CD4-positive, alpha-beta T cell (primary cell): ENCODE results near the gene PHLDB3. TPM values are rescaled to one million over a fixed set of nuclear protein-coding genes. Genes with fewer than 3 reads are reported as not detected.

Source experiments
- ATAC-seq: fragments of 200-7000 bp; cut with Tn5 transposase; one replicate; pipeline ENCODE4 v1.10.0; 2022; ENCODE audit warnings: mild to moderate bottlenecking; ENCODE audit not compliant: poor library complexity
- CTCF ChIA-PET: fragments of 350-600 bp; sonication (Branson Sonifier 250); formaldehyde crosslinking; loops from one replicate; lab custom pipeline; 2021; ENCODE audit warnings: antibody characterized with exemption, inconsistent platforms; lab: Charles Lee
- POLR2A ChIA-PET: fragments of 350-600 bp; sonication (Branson Sonifier 250); formaldehyde crosslinking; loops from one replicate; lab custom pipeline; 2021; ENCODE audit warnings: antibody characterized with exemption, inconsistent platforms; lab: Charles Lee
- DNase-seq, 14 experiments: peaks; one replicate each; pipeline ENCODE4 v3.0.0-alpha.2; 2013 to 2020; ENCODE audit warnings: mixed read lengths in 2 of 14
- H3K27ac ChIP-seq, 2 donors: one replicate each; pipeline versions ENCODE4 v1.5.1 to v1.7.0; 2013; ENCODE audit warnings: low read length in 2 of 2, low read depth in 1 of 2, mild to moderate bottlenecking in 1 of 2
- H3K27me3 ChIP-seq, 2 experiments: 1 replicate in 1 of 2; 2 replicates in 1 of 2; pipeline versions ENCODE4 v1.6.1 to v1.7.0; 2013; ENCODE audit warnings: low read length in 2 of 2, control low read depth in 1 of 2, mild to moderate bottlenecking in 1 of 2, moderate library complexity in 1 of 2; ENCODE audit not compliant: insufficient read depth in 2 of 2, control insufficient read depth in 1 of 2
- H3K36me3 ChIP-seq: one replicate; pipeline ENCODE4 v1.6.1; 2013; ENCODE audit warnings: low read length, control low read depth; ENCODE audit not compliant: insufficient read depth
- H3K4me1 ChIP-seq: one replicate; pipeline ENCODE4 v1.6.1; 2013; ENCODE audit warnings: low read length, control low read depth; ENCODE audit not compliant: insufficient read depth
- H3K4me3 ChIP-seq: one replicate; pipeline ENCODE4 v1.5.1; 2013; ENCODE audit warnings: mild to moderate bottlenecking, low read length, moderate library complexity
- H3K9me3 ChIP-seq, 2 experiments: 1 replicate in 1 of 2; 2 replicates in 1 of 2; pipeline versions ENCODE4 v1.6.1 to v1.7.0; 2013; ENCODE audit warnings: low read length in 2 of 2, mild to moderate bottlenecking in 2 of 2, control low read depth in 1 of 2, moderate library complexity in 1 of 2; ENCODE audit not compliant: control insufficient read depth in 1 of 2, insufficient read depth in 1 of 2
- H3K27ac Mint-ChIP-seq: one replicate; pipeline ENCODE4 v1.8.0; 2020; ENCODE audit warnings: mixed read lengths
- H3K27me3 Mint-ChIP-seq: one replicate; pipeline ENCODE4 v1.8.0; 2021; ENCODE audit warnings: mixed read lengths
- H3K36me3 Mint-ChIP-seq: one replicate; pipeline ENCODE4 v1.8.0; 2021; ENCODE audit warnings: low read depth, mixed read lengths
- H3K4me1 Mint-ChIP-seq: one replicate; pipeline ENCODE4 v1.8.0; 2021; ENCODE audit warnings: low read depth, mixed read lengths
- H3K4me3 Mint-ChIP-seq: one replicate; pipeline ENCODE4 v1.8.0; 2020; ENCODE audit warnings: mild to moderate bottlenecking, mixed read lengths
- H3K9me3 Mint-ChIP-seq: one replicate; pipeline ENCODE4 v1.8.0; 2020; ENCODE audit warnings: mixed read lengths
- CTCF ChIP-seq: fragments of 200-600 bp; IDR thresholded peaks from one replicate; pipeline ENCODE4 v1.8.0; 2022; ENCODE audit warnings: antibody characterized with exemption, mild to moderate bottlenecking
- intact Hi-C, 2 experiments: fragments of 100-400 bp; cut with DNase I in 1 of 2; cut with micrococcal nuclease in 1 of 2; formaldehyde crosslinking; loops; one replicate each; pipeline versions ENCODE4 v1.15.1 to v1.9.0; 2023 to 2025; cut with DNase I, micrococcal nuclease
- total RNA-seq, 174 experiments: library from RNA in 2 of 174; stranded (reverse) in 2 of 174; gene quantifications; one replicate each; pipeline ENCODE4 v1.2.3 and lab custom pipeline; 2021 to 2026

PHLDB3 gene
- total RNA-seq, 2 experiments from 2014 or later: 75.1 to 77.4 TPM

GRCh38 chr19:43463381-43464133 is 41.0 kb downstream of the PHLDB3 start:
- peaks cover 67% of the 10 kb centered on the region for H3K4me1 Mint-ChIP-seq
- H3K4me3 Mint-ChIP-seq: peak overlapping the region; percentile 95
- Histone ChIP-seq H3K9me3 (no peaks in the 10 kb centered on the region), H3K4me3 (peak overlapping the region; percentile 88), H3K27ac (peak overlapping the region; percentile 85 to 88), H3K4me1 (peaks cover 50% of the 10 kb centered on the region), H3K27me3 (no peaks in the 10 kb centered on the region), H3K36me3 (no peaks in the 10 kb centered on the region)
- H3K9me3 Mint-ChIP-seq: no peaks in the 10 kb centered on the region
- H3K27ac Mint-ChIP-seq: peak overlapping the region; percentile 97
- ChIA-PET CTCF (interaction anchor here (0.8 to 4.3 kb wide), 14 partner anchors 9 to 205 kb away, joined by 3 to 30 read pairs (median 5); partner anchors contain the start of gene PHLDB3), POLR2A (interaction anchor here (0.6 to 3.7 kb wide), 32 partner anchors 10 to 1629 kb away, joined by 3 to 88 read pairs (median 6); partner anchors contain the start of genes IRGQ, PHLDB3, PINLYP and PLAUR)
- ATAC-seq (peak; percentile 77), DNase-seq (peak; percentile 99 to 100 (median 100))
- intact Hi-C loops: loop anchor here (1.0 to 10.0 kb wide), 6 partner anchors 12 to 291 kb away; partner anchors contain the start of genes PHLDB3 (in 2 of the 2), IRGQ (in 1 of the 2), SMG9 (in 1 of the 2) and ZNF576 (in 1 of the 2)
- TF ChIP-seq CTCF: no peak
- peaks cover 11% of the 10 kb centered on the region for H3K36me3 Mint-ChIP-seq
- H3K27me3 Mint-ChIP-seq: no peaks in the 10 kb centered on the region

GRCh38 chr19:43462785-43463380 is 41.7 kb downstream of the PHLDB3 start:
- DNase-seq: no peak
- no peak for ATAC-seq
- H3K36me3 ChIP-seq: no peaks in the 10 kb centered on the region
- TF ChIP-seq CTCF: peak; percentile 21
- Mint-ChIP-seq H3K36me3 (peaks cover 11% of the 10 kb centered on the region), H3K27ac (peak overlapping the region; percentile 97), H3K4me1 (peaks cover 60% of the 10 kb centered on the region), H3K9me3 (no peaks in the 10 kb centered on the region), H3K27me3 (no peaks in the 10 kb centered on the region), H3K4me3 (peak overlapping the region; percentile 95)
- H3K9me3 ChIP-seq: no peaks in the 10 kb centered on the region
- peak overlapping the region; percentile 88 for H3K4me3 ChIP-seq
- ChIA-PET POLR2A (interaction anchor here (0.8 to 3.7 kb wide), 28 partner anchors 9 to 1629 kb away, joined by 3 to 88 read pairs (median 7); partner anchors contain the start of genes IRGQ, PHLDB3, PINLYP and SMG9), CTCF (interaction anchor here (0.8 to 4.3 kb wide), 14 partner anchors 10 to 206 kb away, joined by 3 to 30 read pairs (median 5); partner anchors contain the start of gene PHLDB3)
- peak overlapping the region; percentile 45 to 85 for H3K27ac ChIP-seq
- no peaks in the 10 kb centered on the region for H3K27me3 ChIP-seq
- peaks cover 44% of the 10 kb centered on the region for H3K4me1 ChIP-seq
- intact Hi-C loops: loop anchor here (1.0 to 10.0 kb wide), 6 partner anchors 12 to 292 kb away; partner anchors contain the start of genes PHLDB3 (in 2 of the 2), IRGQ (in 1 of the 2), SMG9 (in 1 of the 2) and ZNF576 (in 1 of the 2)

GRCh38 chr19:43462383-43462782 is 42.2 kb downstream of the PHLDB3 start:
- TF ChIP-seq CTCF: no peak
- Histone ChIP-seq H3K9me3 (no peaks in the 10 kb centered on the region), H3K27ac (no peak overlapping the region), H3K4me1 (peaks cover 39% of the 10 kb centered on the region), H3K27me3 (no peaks in the 10 kb centered on the region), H3K4me3 (peak overlapping the region; percentile 88), H3K36me3 (no peaks in the 10 kb centered on the region)
- POLR2A ChIA-PET: interaction anchor here (1.1 to 3.7 kb wide), 13 partner anchors 12 to 206 kb away, joined by 4 to 88 read pairs (median 18); partner anchors contain the start of genes IRGQ, PHLDB3, ZNF575 and ZNF576
- CTCF ChIA-PET: interaction anchor here (1.2 to 4.3 kb wide), 7 partner anchors 12 to 206 kb away, joined by 3 to 30 read pairs (median 12); partner anchors contain the start of gene PHLDB3
- Mint-ChIP-seq H3K36me3 (peaks cover 11% of the 10 kb centered on the region), H3K4me3 (peak overlapping the region; percentile 95), H3K4me1 (peaks cover 55% of the 10 kb centered on the region), H3K27ac (peak overlapping the region; percentile 97), H3K27me3 (no peaks in the 10 kb centered on the region), H3K9me3 (no peaks in the 10 kb centered on the region)
- DNase-seq: no peak
- intact Hi-C loops: loop anchor here (2.0 to 10.0 kb wide), 4 partner anchors 16 to 292 kb away; partner anchors contain the start of genes IRGQ (in 1 of the 2), SMG9 (in 1 of the 2) and ZNF576 (in 1 of the 2)
- no peak for ATAC-seq
